ENCODE results near the gene TSPO2. TPM values are rescaled to one million over a fixed set of nuclear protein-coding genes. Genes with fewer than 3 reads are reported as not detected.

The TSPO2 gene
- total RNA-seq, 4 donors from 2014 or later, result not detected

GRCh38 chr6:41056768-41057490 lies 14.7 kb downstream of the TSPO2 start:
- no peak for DNase-seq (ENCODE audit: low spot score in 2 of 2)
- no peak for TF ChIP-seq POLR2A (IDR thresholded peaks at IDR 0.05)
- TF ChIP-seq EP300 (IDR thresholded peaks at IDR 0.05), result no peak
- TF ChIP-seq, protein P1, sequence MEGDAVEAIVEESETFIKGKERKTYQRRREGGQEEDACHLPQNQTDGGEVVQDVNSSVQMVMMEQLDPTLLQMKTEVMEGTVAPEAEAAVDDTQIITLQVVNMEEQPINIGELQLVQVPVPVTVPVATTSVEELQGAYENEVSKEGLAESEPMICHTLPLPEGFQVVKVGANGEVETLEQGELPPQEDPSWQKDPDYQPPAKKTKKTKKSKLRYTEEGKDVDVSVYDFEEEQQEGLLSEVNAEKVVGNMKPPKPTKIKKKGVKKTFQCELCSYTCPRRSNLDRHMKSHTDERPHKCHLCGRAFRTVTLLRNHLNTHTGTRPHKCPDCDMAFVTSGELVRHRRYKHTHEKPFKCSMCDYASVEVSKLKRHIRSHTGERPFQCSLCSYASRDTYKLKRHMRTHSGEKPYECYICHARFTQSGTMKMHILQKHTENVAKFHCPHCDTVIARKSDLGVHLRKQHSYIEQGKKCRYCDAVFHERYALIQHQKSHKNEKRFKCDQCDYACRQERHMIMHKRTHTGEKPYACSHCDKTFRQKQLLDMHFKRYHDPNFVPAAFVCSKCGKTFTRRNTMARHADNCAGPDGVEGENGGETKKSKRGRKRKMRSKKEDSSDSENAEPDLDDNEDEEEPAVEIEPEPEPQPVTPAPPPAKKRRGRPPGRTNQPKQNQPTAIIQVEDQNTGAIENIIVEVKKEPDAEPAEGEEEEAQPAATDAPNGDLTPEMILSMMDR (IDR thresholded peaks at IDR 0.05), result no peak
- H3K36me3 ChIP-seq, result peaks cover 0 to 33% (median 0%) of the 10 kb centered on the region in 3 donors
- H3K4me3 ChIP-seq, result no peak overlapping the region
- WGBS, 2 donors, result 83 to 90% methylated on average over 6 of the region's 6 CpGs
- no peak overlapping the region for H3K27ac ChIP-seq
- H3K4me1 ChIP-seq, result no peaks in the 10 kb centered on the region
- no peaks in the 10 kb centered on the region for H3K9me3 ChIP-seq
- no peaks in the 10 kb centered on the region for H3K27me3 ChIP-seq

- TF ChIP-seq POLR2A (IDR thresholded peaks at IDR 0.05) (no peak), EP300 (IDR thresholded peaks at IDR 0.05) (no peak)
- TF ChIP-seq, protein P1 (IDR thresholded peaks at IDR 0.05), result no peak
- no peak for DNase-seq (ENCODE audit: low spot score in 2 of 2)
- H3K4me1 ChIP-seq, result no peaks in the 10 kb centered on the region
- 61 to 70% methylated on average over 2 of the region's 2 CpGs for WGBS, 2 donors
- H3K27ac ChIP-seq, result no peak overlapping the region
- H3K9me3 ChIP-seq, result no peaks in the 10 kb centered on the region
- H3K27me3 ChIP-seq, result no peaks in the 10 kb centered on the region
- peaks cover 0 to 48% (median 0%) of the 10 kb centered on the region in 3 donors for H3K36me3 ChIP-seq
- no peak overlapping the region for H3K4me3 ChIP-seq
Measured at GRCh38 chr6:41058783-41059181, 16.5 kb downstream of the TSPO2 start.

DNA sequence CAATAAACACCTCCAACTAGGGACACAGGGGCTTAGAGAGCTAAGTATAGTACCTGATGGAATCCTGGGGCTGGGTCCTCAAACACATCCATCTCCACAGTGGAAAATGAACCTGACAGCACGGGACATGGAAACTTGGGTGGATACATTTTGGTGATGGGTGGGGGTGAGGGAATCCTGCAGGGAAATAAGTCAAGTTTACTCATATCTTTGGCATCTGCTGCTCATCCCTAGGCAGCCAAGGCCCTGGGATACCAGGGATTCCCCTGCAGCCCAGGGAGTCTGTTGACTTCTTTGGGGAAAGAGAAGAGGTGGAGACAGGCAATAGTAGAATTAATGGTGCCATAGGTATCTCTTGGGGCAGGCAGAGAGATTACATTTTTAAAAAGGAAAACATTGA lies 17.3 kb downstream of the TSPO2 start:
- Histone ChIP-seq H3K36me3 (peaks cover 0 to 56% (median 0%) of the 10 kb centered on the region in 3 donors), H3K4me3 (no peak overlapping the region), H3K27me3 (no peaks in the 10 kb centered on the region), H3K27ac (no peak overlapping the region), H3K4me1 (no peaks in the 10 kb centered on the region), H3K9me3 (no peaks in the 10 kb centered on the region)
- 69 to 76% methylated on average over 1 of the region's 1 CpG for WGBS, 2 donors
- no peak for TF ChIP-seq EP300 (IDR thresholded peaks at IDR 0.05)
- TF ChIP-seq POLR2A (IDR thresholded peaks at IDR 0.05), result no peak
- TF ChIP-seq, protein P1 (IDR thresholded peaks at IDR 0.05), result no peak
- no peak for DNase-seq (ENCODE audit: low spot score in 2 of 2)

GRCh38 chr6:41061196-41061726 lies 19.0 kb downstream of the TSPO2 start:
- peaks cover 0 to 59% (median 0%) of the 10 kb centered on the region in 3 donors for H3K36me3 ChIP-seq
- H3K4me3 ChIP-seq, result no peak overlapping the region
- peaks cover 0 to 2% (median 0%) of the 10 kb centered on the region in 4 donors for H3K4me1 ChIP-seq
- H3K27ac ChIP-seq, result no peak overlapping the region
- DNase-seq (ENCODE audit: low spot score in 2 of 2), result no peak
- no peaks in the 10 kb centered on the region for H3K27me3 ChIP-seq
- no peaks in the 10 kb centered on the region for H3K9me3 ChIP-seq
- TF ChIP-seq POLR2A (IDR thresholded peaks at IDR 0.05), result no peak
- TF ChIP-seq, protein P1 (IDR thresholded peaks at IDR 0.05), result no peak
- no peak for TF ChIP-seq EP300 (IDR thresholded peaks at IDR 0.05)
- WGBS, 2 donors, result 92 to 93% methylated on average over 10 to 13 of the region's 13 CpGs

- WGBS, 2 donors, result 96 to 97% methylated on average over 1 of the region's 1 CpG
- no peak overlapping the region for H3K27ac ChIP-seq
- TF ChIP-seq EP300 (IDR thresholded peaks at IDR 0.05) (no peak), POLR2A (IDR thresholded peaks at IDR 0.05) (no peak)
- TF ChIP-seq, protein P1 (IDR thresholded peaks at IDR 0.05), result no peak
- H3K36me3 ChIP-seq, result peaks cover 0 to 57% (median 0%) of the 10 kb centered on the region in 3 donors
- no peaks in the 10 kb centered on the region for H3K9me3 ChIP-seq
- H3K27me3 ChIP-seq, result no peaks in the 10 kb centered on the region
- peaks cover 0 to 7% (median 0%) of the 10 kb centered on the region in 4 donors for H3K4me1 ChIP-seq
- H3K4me3 ChIP-seq, result no peak overlapping the region
- no peak for DNase-seq (ENCODE audit: low spot score in 2 of 2)
Measured at GRCh38 chr6:41062056-41062455, 19.8 kb downstream of the TSPO2 start.

All from tibial nerve (tissue), 4 donors.